A549 treated with dexamethasone at 1 μM for 4 hours (cell line): Measurements from ENCODE around the gene CSRP3. TPM values are rescaled to one million over a fixed set of nuclear protein-coding genes. Genes with fewer than 3 reads are reported as not detected.

Source experiments
- total RNA-seq: library from RNA; stranded (reverse); fragments of 200-300 nt; extraction: Qiagen RNA extraction; gene quantifications from 5 replicates; pipeline ENCODE4 v1.2.3, GENCODE V29; 2022

CSRP3 gene
- not detected in 5 replicates for total RNA-seq

DNA sequence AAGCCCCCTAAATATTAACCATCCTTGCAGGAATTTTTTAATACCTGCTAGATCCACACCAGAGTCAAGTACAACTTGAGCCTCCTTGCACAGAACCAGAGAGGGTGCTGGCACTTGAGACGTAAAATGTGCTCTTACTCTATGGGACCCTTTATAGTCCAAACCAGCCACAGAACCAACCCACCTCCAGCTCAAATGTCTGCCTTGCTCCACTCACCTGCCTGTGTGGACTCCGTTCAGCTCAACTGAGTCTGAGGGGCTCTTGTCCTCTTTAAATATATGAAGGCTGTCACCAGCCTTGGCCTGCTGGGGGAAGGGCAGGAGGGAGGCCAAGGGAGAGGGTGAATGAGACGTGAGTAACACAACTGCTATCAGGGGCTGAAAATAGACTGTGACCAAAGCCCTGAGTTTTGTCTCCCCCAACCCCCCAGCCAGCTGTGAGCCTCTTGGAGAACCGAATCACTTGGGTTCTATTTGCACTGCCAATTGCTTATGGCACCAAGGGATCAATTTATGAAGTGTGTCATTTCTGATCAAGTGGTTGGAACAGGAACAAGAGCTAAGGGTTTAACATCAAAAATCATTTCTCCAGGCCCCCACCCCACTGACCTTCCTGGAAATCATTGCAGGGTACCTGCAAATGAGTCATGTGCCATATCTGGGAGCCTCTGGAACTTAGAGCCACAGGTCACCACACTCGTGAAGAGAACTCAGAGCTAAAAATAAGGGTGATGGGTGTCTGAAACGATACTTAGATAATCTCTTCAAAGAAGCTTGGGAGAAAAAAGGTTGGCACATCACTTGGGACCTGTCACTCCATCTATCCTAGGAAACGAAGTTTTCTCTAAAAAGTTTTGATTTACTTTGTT, at the start of gene CSRP3:
Gene CSRP3 (minus strand): TSS at position 247 of the 869 bp plus-strand sequence. CDS start 9,535 bp downstream, outside the sequence.

GRCh38 chr11:19240420-19241259, 38.9 kb upstream of the CSRP3 start, which contains the start of gene E2F8:
TSS of gene E2F8 (minus strand) at chr11:19240945. CDS start at chr11:19240121, 824 bp downstream.

Other genes starting within 250 kb of the CSRP3 start
- gene MRGPRX2, start 141.3 kb downstream of the CSRP3 start, total RNA-seq: not detected in 5 replicates
- gene ZDHHC13, start 84.8 kb downstream of the CSRP3 start, total RNA-seq: 12.9 to 17.8 TPM (median 16.2 TPM) in 5 replicates
- 5.4 to 6.9 TPM (median 6.1 TPM) in 5 replicates for gene E2F8, start 39.0 kb upstream of the CSRP3 start, total RNA-seq